ENCODE data around the gene NDUFA3. TPM values are rescaled to one million over a fixed set of nuclear protein-coding genes. Genes with fewer than 3 reads are reported as not detected.

Gene NDUFA3
- total and polyA plus RNA-seq, 2 of the 13 experiments (the other 11 are each of a cell fraction or from before 2014, with no cell fraction given): 31.6 to 75.4 TPM

DNA sequence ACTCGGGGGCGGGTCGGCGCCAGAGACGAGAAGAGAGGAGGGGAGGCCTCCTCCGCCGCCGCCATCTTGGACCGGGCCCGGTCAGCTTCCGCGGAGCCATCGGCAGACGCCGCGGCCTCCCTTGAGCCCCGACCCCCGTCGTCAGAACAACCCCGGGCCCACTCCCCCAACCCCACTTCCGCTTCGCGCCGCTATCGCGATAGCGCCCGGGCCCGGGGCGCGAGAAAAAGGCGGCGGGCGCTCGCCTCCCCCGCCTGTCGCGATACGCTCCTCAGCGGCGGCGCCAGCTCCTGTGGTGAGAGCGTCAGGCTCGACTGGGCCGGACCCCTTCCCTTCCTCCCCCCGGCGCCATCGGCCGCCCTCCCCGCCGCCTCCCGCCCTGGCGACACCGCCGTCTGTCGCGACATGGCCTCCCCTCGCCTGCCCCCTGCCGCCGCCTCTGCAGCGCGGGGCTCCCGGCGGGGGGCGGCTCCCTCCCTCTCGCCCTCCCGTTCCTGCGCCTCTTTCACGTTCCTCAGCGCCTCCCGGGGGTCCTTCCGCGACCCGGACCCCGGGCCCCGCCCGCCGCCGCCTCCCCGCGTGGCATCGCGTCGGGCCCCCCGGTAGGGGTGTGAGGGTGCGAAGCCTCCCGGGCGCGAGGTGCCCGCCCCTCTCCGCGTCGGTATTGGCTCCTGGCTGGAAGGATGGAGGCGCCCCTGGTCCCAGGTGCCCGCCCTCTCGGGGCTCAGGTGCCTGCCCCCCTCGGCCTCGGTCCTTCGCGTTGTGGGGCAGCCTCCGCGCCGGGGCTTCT lies 35.2 kb downstream of the NDUFA3 start, which contains the start of gene CNOT3 (continued):
- TF ChIP-seq, protein P1, sequence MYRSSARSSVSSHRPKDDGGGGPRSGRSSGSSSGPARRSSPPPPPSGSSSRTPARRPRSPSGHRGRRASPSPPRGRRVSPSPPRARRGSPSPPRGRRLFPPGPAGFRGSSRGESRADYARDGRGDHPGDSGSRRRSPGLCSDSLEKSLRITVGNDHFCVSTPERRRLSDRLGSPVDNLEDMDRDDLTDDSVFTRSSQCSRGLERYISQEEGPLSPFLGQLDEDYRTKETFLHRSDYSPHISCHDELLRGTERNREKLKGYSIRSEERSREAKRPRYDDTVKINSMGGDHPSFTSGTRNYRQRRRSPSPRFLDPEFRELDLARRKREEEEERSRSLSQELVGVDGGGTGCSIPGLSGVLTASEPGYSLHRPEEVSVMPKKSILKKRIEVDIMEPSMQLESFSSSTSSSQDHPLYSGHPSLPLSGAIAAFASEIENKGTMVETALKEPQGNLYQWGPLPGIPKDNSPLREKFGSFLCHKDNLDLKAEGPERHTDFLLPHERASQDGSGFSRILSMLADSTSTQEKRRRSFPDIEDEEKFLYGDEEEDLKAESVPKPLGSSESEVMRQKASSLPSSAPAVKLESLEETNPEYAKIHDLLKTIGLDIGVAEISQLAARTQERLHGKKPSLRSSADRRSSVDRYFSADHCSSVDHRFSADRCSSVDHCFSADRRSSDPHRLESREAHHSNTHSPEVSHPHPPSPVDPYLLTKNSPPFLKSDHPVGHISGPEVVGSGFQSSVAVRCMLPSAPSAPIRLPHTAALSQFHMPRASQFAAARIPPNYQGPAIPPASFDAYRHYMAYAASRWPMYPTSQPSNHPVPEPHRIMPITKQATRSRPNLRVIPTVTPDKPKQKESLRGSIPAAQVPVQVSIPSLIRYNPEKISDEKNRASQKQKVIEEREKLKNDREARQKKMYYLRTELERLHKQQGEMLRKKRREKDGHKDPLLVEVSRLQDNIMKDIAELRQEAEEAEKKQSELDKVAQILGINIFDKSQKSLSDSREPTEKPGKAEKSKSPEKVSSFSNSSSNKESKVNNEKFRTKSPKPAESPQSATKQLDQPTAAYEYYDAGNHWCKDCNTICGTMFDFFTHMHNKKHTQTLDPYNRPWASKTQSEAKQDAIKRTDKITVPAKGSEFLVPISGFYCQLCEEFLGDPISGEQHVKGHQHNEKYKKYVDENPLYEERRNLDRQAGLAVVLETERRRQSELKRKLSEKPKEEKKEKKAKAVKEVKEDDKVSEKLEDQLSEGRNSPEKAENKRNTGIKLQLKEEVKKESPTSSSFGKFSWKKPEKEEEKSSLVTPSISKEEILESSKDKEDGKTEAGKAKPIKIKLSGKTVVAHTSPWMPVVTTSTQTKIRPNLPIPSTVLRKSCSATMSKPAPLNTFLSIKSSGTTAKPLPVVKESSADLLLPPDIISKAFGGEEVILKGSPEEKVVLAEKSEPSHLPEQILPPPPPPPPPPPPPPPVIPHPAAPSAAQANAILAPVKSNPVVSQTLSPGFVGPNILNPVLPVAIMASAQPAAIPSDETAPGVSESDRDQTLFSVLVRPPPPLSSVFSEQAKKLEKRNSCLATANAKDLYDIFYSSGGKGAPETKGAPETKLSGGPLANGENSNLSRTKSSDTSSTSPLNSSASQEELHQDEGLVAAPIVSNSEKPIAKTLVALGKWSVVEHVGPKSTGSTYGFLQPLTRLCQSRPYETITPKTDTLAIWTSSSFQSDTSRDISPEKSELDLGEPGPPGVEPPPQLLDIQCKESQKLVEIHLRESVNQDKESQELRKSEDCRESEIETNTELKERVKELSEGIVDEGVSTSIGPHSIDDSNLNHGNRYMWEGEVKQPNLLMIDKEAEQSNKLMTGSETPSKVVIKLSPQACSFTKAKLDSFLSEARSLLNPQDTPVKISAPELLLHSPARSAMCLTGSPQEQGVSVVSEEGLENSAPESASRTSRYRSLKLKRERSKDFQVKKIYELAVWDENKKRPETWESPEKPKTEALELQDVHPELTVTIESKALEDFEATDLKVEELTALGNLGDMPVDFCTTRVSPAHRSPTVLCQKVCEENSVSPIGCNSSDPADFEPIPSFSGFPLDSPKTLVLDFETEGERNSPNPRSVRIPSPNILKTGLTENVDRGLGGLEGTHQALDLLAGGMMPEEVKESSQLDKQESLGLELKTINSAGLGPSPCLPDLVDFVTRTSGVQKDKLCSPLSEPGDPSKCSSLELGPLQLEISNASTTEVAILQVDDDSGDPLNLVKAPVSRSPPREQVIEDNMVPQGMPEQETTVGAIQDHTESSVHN (CRISPR knock-in tag; IDR thresholded peaks at IDR 0.05): no peak
- TF ChIP-seq ZNF225 (CRISPR knock-in tag; IDR thresholded peaks at IDR 0.05) (no peak), ASH2L (IDR thresholded peaks at IDR 0.05; ENCODE audit: insufficient read length, low read depth, low read length) (peak; percentile 54), SIN3B (IDR thresholded peaks at IDR 0.05; ENCODE audit: low read length) (no peak; the same call in 1 of the 2 replicates), PHF20 (CRISPR knock-in tag; IDR thresholded peaks at IDR 0.05) (peak; percentile 18; the same call in 1 of the 2 replicates), ZNF841 (CRISPR knock-in tag; IDR thresholded peaks at IDR 0.05; ENCODE audit: borderline replicate concordance) (no peak), HOXA7 (CRISPR knock-in tag; IDR thresholded peaks at IDR 0.05) (no peak), ELF4 (CRISPR knock-in tag; IDR thresholded peaks at IDR 0.05; ENCODE audit: borderline replicate concordance) (no peak), NCOA2 (CRISPR knock-in tag; IDR thresholded peaks at IDR 0.05) (no peak), CBX2 (IDR thresholded peaks at IDR 0.05; ENCODE audit: low read depth, low read length) (peak; percentile 99), CBX2 (CRISPR knock-in tag; IDR thresholded peaks at IDR 0.05; ENCODE audit: low read depth) (no peak), HMGA1 (CRISPR knock-in tag; conservative IDR thresholded peaks at IDR 0.05) (no peak), RARA (CRISPR knock-in tag; IDR thresholded peaks at IDR 0.05) (no peak), CEBPB (IDR thresholded peaks at IDR 0.05; ENCODE audit: borderline replicate concordance, low read depth, low read length) (no peak), FOXK2 (IDR thresholded peaks at IDR 0.05) (no peak), JUND (CRISPR knock-in tag; IDR thresholded peaks at IDR 0.05) (no peak), ZNF530 (CRISPR knock-in tag; IDR thresholded peaks at IDR 0.05; ENCODE audit: low read depth) (no peak)
- TF ChIP-seq, protein P2, sequence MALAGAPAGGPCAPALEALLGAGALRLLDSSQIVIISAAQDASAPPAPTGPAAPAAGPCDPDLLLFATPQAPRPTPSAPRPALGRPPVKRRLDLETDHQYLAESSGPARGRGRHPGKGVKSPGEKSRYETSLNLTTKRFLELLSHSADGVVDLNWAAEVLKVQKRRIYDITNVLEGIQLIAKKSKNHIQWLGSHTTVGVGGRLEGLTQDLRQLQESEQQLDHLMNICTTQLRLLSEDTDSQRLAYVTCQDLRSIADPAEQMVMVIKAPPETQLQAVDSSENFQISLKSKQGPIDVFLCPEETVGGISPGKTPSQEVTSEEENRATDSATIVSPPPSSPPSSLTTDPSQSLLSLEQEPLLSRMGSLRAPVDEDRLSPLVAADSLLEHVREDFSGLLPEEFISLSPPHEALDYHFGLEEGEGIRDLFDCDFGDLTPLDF (CRISPR knock-in tag; IDR thresholded peaks at IDR 0.05): no peak; the same call in 1 of the 2 replicates
- TF ChIP-seq, protein P3, sequence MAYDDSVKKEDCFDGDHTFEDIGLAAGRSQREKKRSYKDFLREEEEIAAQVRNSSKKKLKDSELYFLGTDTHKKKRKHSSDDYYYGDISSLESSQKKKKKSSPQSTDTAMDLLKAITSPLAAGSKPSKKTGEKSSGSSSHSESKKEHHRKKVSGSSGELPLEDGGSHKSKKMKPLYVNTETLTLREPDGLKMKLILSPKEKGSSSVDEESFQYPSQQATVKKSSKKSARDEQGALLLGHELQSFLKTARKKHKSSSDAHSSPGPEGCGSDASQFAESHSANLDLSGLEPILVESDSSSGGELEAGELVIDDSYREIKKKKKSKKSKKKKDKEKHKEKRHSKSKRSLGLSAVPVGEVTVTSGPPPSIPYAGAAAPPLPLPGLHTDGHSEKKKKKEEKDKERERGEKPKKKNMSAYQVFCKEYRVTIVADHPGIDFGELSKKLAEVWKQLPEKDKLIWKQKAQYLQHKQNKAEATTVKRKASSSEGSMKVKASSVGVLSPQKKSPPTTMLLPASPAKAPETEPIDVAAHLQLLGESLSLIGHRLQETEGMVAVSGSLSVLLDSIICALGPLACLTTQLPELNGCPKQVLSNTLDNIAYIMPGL (CRISPR knock-in tag; IDR thresholded peaks at IDR 0.05; ENCODE audit: borderline replicate concordance in 1 of 2, low read depth in 1 of 2): peak in 1 of 2 experiments; percentile 9; a peak in 1 of 4 replicates
